Smooth muscle cell (in vitro differentiated cells): ENCODE data around the gene CEBPZOS. TPM values are rescaled to one million over a fixed set of nuclear protein-coding genes. Genes with fewer than 3 reads are reported as not detected.
A peak's percentile ranks its signal among the peaks of the same experiment; 100 is the strongest.

Experiments
- DNase-seq: peaks from one replicate; lab custom pipeline; 2025; ENCODE audit not compliant: unreplicated experiment; lab: John Stamatoyannopoulos, UW
- H2AFZ ChIP-seq: fragments of 200-600 bp; sonication (generic); 2 replicates; pipeline ENCODE4 v1.6.0; 2016; ENCODE audit warnings: antibody characterized with exemption, low read depth, mild to moderate bottlenecking
- H3F3A ChIP-seq: fragments of 200-600 bp; sonication (generic); 2 replicates; pipeline ENCODE4 v1.6.0; 2017; ENCODE audit warnings: antibody characterized with exemption, low read depth
- H3K27ac ChIP-seq: fragments of 200-600 bp; sonication (generic); 2 replicates; pipeline ENCODE4 v1.5.1; 2016; ENCODE audit warnings: low read depth, mild to moderate bottlenecking
- H3K27me3 ChIP-seq: fragments of 200-600 bp; sonication (generic); 2 replicates; pipeline ENCODE4 v1.6.1; 2016; ENCODE audit warnings: low read depth, mild to moderate bottlenecking
- H3K36me3 ChIP-seq: fragments of 200-600 bp; sonication (generic); 2 replicates; pipeline ENCODE4 v1.5.1; 2016; ENCODE audit warnings: low read depth
- H3K4me1 ChIP-seq: fragments of 200-600 bp; sonication (generic); 2 replicates; pipeline ENCODE4 v1.5.1; 2016; ENCODE audit warnings: low read depth
- H3K4me2 ChIP-seq: fragments of 200-600 bp; sonication (generic); 2 replicates; pipeline ENCODE4 v1.6.0; 2016; ENCODE audit warnings: mild to moderate bottlenecking
- H3K4me3 ChIP-seq: fragments of 200-600 bp; sonication (generic); 2 replicates; pipeline ENCODE4 v1.5.1; 2016; ENCODE audit warnings: mild to moderate bottlenecking
- H3K79me2 ChIP-seq: fragments of 200-600 bp; sonication (generic); 2 replicates; pipeline ENCODE4 v1.6.0; 2016; ENCODE audit warnings: low read depth, mild to moderate bottlenecking
- H3K9ac ChIP-seq: fragments of 200-600 bp; sonication (generic); 2 replicates; pipeline ENCODE4 v1.6.0; 2016; ENCODE audit warnings: low read depth
- H3K9me3 ChIP-seq: fragments of 200-600 bp; sonication (generic); replicated peaks from 2 replicates; pipeline ENCODE4 v1.5.1; 2016; ENCODE audit warnings: low read depth
- H4K20me1 ChIP-seq: fragments of 200-600 bp; sonication (generic); 2 replicates; pipeline ENCODE4 v1.6.0; 2016; ENCODE audit warnings: low read depth
- WGBS: methylation state at CpG from one replicate; pipeline ENCODE4 v1.1.7; 2016; ENCODE audit warnings: low lambda C conversion rate; 5-methylcytosine and 5-hydroxymethylcytosine counted together
- polyA plus RNA-seq: library from polyadenylated mRNA; unstranded; fragments of >200 nt; fragmentation: Nextera tagmentation; extraction: Ambion mirVana; gene quantifications from 2 replicates; pipeline ENCODE4 v1.2.1, GENCODE V29; 2016
- total RNA-seq: library from RNA; depleted of rRNA; stranded (reverse); fragments of >200 nt; gene quantifications from 2 replicates; pipeline ENCODE4 v1.2.3, GENCODE V29; 2014
- TF ChIP-seq, protein P1 (sequence below): fragments of 200-600 bp; sonication (generic); IDR thresholded peaks from 2 replicates; pipeline ENCODE4 v1.5.1; 2017; ENCODE audit warnings: borderline replicate concordance, mild to moderate bottlenecking, antibody characterized with exemption; ENCODE audit not compliant: insufficient read depth, poor library complexity, severe bottlenecking

CEBPZOS gene
- total and polyA plus RNA-seq, 2 experiments from 2014 or later = 7.8 to 9.5 TPM

GRCh38 chr2:37156857-37157714 lies 39.2 kb upstream of the CEBPZOS start, which contains the start of gene EIF2AK2:
TSS of gene EIF2AK2 (minus strand) at chr2:37156980. CDS start at chr2:37147806, 9,174 bp downstream.
- Histone ChIP-seq H3K79me2 (peaks cover 41% of the 10 kb centered on the region), H2AFZ (peak within 1 kb of the TSS; percentile 94), H3K4me2 (peak within 1 kb of the TSS; percentile 85), H4K20me1 (peaks cover 10% of the 10 kb centered on the region), H3K36me3 (no peaks in the 10 kb centered on the region), H3K27ac (peak within 1 kb of the TSS; percentile 75), H3K9me3 (no peaks in the 10 kb centered on the region), H3F3A (no peaks in the 10 kb centered on the region), H3K27me3 (no peaks in the 10 kb centered on the region), H3K9ac (peak within 1 kb of the TSS; percentile 91), H3K4me3 (peak within 1 kb of the TSS; percentile 91), H3K4me1 (peaks cover 5% of the 10 kb centered on the region)
- DNase-seq = peak; percentile 43
- 23% methylated on average over 31 of the region's 55 CpGs for WGBS
- TF ChIP-seq, protein P1, sequence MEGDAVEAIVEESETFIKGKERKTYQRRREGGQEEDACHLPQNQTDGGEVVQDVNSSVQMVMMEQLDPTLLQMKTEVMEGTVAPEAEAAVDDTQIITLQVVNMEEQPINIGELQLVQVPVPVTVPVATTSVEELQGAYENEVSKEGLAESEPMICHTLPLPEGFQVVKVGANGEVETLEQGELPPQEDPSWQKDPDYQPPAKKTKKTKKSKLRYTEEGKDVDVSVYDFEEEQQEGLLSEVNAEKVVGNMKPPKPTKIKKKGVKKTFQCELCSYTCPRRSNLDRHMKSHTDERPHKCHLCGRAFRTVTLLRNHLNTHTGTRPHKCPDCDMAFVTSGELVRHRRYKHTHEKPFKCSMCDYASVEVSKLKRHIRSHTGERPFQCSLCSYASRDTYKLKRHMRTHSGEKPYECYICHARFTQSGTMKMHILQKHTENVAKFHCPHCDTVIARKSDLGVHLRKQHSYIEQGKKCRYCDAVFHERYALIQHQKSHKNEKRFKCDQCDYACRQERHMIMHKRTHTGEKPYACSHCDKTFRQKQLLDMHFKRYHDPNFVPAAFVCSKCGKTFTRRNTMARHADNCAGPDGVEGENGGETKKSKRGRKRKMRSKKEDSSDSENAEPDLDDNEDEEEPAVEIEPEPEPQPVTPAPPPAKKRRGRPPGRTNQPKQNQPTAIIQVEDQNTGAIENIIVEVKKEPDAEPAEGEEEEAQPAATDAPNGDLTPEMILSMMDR = no peak

DNA sequence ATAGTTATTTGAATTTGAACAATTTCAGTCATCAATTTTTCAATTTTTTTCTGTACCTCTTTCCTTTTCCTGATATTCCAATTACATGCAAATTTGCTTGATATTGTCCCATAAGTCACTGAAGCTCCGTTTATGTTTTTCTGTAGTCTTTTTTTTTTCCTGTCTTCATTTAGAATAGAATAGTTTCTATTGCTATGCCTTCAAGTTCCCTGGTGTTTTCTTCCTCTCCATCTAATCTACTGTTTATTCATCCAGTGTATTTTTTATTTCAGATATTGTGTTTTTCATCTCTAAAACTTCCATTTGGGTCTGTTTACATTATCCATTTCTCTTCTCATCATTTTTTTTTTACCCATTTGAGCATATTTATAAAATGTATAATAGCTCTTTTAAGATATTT lies 31.5 kb upstream of the CEBPZOS start:
- WGBS = 92% methylated on average over 1 of the region's 1 CpG
- no peak for DNase-seq
- TF ChIP-seq, protein P1 = no peak

DNA sequence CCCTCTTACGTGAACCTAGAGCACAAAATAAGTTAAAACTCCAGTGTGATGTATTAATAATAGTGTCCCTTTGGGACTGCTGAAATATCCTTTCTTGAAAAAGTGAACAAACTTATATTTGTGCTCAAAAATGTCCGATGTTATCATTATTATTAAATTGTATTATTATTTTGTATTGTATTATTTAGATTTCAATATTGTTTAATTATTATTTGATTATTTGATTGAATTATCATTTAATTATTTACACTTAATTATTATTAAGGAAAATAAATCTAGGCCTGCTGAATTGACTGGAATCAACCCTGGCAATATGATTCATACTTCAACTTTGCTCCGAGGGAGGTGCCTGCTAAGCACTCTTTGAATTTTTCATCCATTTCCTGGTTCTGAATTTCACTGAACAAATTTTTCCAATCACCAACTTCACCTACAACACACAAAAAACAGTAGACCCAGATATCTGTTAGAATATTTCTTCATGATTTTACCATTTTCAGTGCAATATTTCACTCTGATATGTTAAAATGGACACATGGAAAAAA lies 28.6 kb upstream of the CEBPZOS start:
- no peaks in the 10 kb centered on the region for H3F3A ChIP-seq
- no peak overlapping the region for H3K27ac ChIP-seq
- H3K79me2 ChIP-seq = no peaks in the 10 kb centered on the region
- H3K27me3 ChIP-seq = no peaks in the 10 kb centered on the region
- 91% methylated on average over 3 of the region's 3 CpGs for WGBS
- no peak overlapping the region for H3K4me2 ChIP-seq
- peak overlapping the region; percentile 59 for H2AFZ ChIP-seq
- no peaks in the 10 kb centered on the region for H3K36me3 ChIP-seq
- H3K4me1 ChIP-seq = no peaks in the 10 kb centered on the region
- TF ChIP-seq, protein P1 = no peak
- no peaks in the 10 kb centered on the region for H3K9me3 ChIP-seq
- no peak overlapping the region for H3K4me3 ChIP-seq
- no peaks in the 10 kb centered on the region for H4K20me1 ChIP-seq
- no peak for DNase-seq
- no peak overlapping the region for H3K9ac ChIP-seq

More for the DNA sequence above, 31.5 kb upstream of the CEBPZOS start:
- no peak overlapping the region for H3K9ac ChIP-seq
- no peak overlapping the region for H3K4me2 ChIP-seq
- H3K9me3 ChIP-seq = no peaks in the 10 kb centered on the region
- no peak overlapping the region for H2AFZ ChIP-seq
- no peak overlapping the region for H3K27ac ChIP-seq
- no peak overlapping the region for H3K4me3 ChIP-seq
- no peaks in the 10 kb centered on the region for H3K36me3 ChIP-seq
- H3K4me1 ChIP-seq = no peaks in the 10 kb centered on the region
- H3K79me2 ChIP-seq = no peaks in the 10 kb centered on the region
- H3F3A ChIP-seq = no peaks in the 10 kb centered on the region
- H4K20me1 ChIP-seq = no peaks in the 10 kb centered on the region
- no peaks in the 10 kb centered on the region for H3K27me3 ChIP-seq
